ENCODE results near the gene ADCY5. TPM values are rescaled to one million over a fixed set of nuclear protein-coding genes. Genes with fewer than 3 reads are reported as not detected.
"Not testable (repeated sequence)": the region's sequence is repeated elsewhere in the genome, so short reads cannot be mapped to it uniquely, and the experiment has no call there.

The ADCY5 gene
- total and polyA plus RNA-seq, 2 donors from 2014 or later, result 7.1 to 33.6 TPM

- Histone ChIP-seq H3K9ac (ENCODE audit: low read length in 3 of 3) (no peak overlapping the region), H3K27me3 (ENCODE audit: control insufficient read depth, insufficient read depth, low read length) (no peaks in the 10 kb centered on the region), H3K27ac (ENCODE audit: low read depth in 2 of 2, low read length in 2 of 2) (no peak overlapping the region), H3K4me3 (ENCODE audit: low read length in 3 of 3) (no peak overlapping the region), H3K36me3 (ENCODE audit: control insufficient read depth in 2 of 3, insufficient read depth in 3 of 3, low read length in 3 of 3) (peaks cover 0 to 11% (median 2%) of the 10 kb centered on the region in 3 donors), H3K9me3 (ENCODE audit: control insufficient read depth in 2 of 3, insufficient read depth in 1 of 3, low read length in 3 of 3) (no peaks in the 10 kb centered on the region), H3K4me1 (ENCODE audit: control insufficient read depth in 2 of 3, insufficient read depth in 2 of 3, low read depth in 1 of 3, low read length in 3 of 3) (no peaks in the 10 kb centered on the region)
- intact Hi-C loops (cut with DNase I), result no loop called here
- no peak for TF ChIP-seq CTCF (IDR thresholded peaks at IDR 0.05; ENCODE audit: borderline replicate concordance, extremely low read depth, insufficient read depth)
- no peak for FAIRE-seq
- no peak for DNase-seq
Measured at GRCh38 chr3:123239756-123240155, 209.1 kb downstream of the ADCY5 start.

- DNase-seq; H3K9me3 ChIP-seq (ENCODE audit: control insufficient read depth in 2 of 3, insufficient read depth in 1 of 3, low read length in 3 of 3); H3K27me3 ChIP-seq (ENCODE audit: control insufficient read depth, insufficient read depth, low read length); H3K4me3 ChIP-seq (ENCODE audit: low read length in 3 of 3); H3K9ac ChIP-seq (ENCODE audit: low read length in 3 of 3); FAIRE-seq; H3K4me1 ChIP-seq (ENCODE audit: control insufficient read depth in 2 of 3, insufficient read depth in 2 of 3, low read depth in 1 of 3, low read length in 3 of 3); H3K27ac ChIP-seq (ENCODE audit: low read depth in 2 of 2, low read length in 2 of 2); intact Hi-C loops (cut with DNase I): not testable (repeated sequence)
- peaks cover 0 to 11% (median 2%) of the 10 kb centered on the region in 3 donors for H3K36me3 ChIP-seq (ENCODE audit: control insufficient read depth in 2 of 3, insufficient read depth in 3 of 3, low read length in 3 of 3)
Measured at GRCh38 chr3:123239186-123239585, 209.7 kb downstream of the ADCY5 start.

GRCh38 chr3:123236902-123237301, 212.0 kb downstream of the ADCY5 start:
- TF ChIP-seq CTCF (IDR thresholded peaks at IDR 0.05; ENCODE audit: borderline replicate concordance, extremely low read depth, insufficient read depth), result no peak
- no peak for FAIRE-seq
- no peak for DNase-seq
- Histone ChIP-seq H3K9ac (ENCODE audit: low read length in 3 of 3) (no peak overlapping the region), H3K4me1 (ENCODE audit: control insufficient read depth in 2 of 3, insufficient read depth in 2 of 3, low read depth in 1 of 3, low read length in 3 of 3) (no peaks in the 10 kb centered on the region), H3K4me3 (ENCODE audit: low read length in 3 of 3) (no peak overlapping the region), H3K36me3 (ENCODE audit: control insufficient read depth in 2 of 3, insufficient read depth in 3 of 3, low read length in 3 of 3) (peaks cover 0 to 11% (median 7%) of the 10 kb centered on the region in 3 donors), H3K27me3 (ENCODE audit: control insufficient read depth, insufficient read depth, low read length) (no peaks in the 10 kb centered on the region), H3K27ac (ENCODE audit: low read depth in 2 of 2, low read length in 2 of 2) (no peak overlapping the region), H3K9me3 (ENCODE audit: control insufficient read depth in 2 of 3, insufficient read depth in 1 of 3, low read length in 3 of 3) (no peaks in the 10 kb centered on the region)
- intact Hi-C loops (cut with DNase I), result no loop called here

Other genes with a start within 250 kb of the ADCY5 start
- 14.8 TPM for gene SEC22A, start 247.1 kb downstream of the ADCY5 start, total RNA-seq
- 18.6 TPM for gene SEC22A, start 247.1 kb downstream of the ADCY5 start, polyA plus RNA-seq (ENCODE audit: insufficient read depth, low read depth, low replicate concordance)
- 25.4 TPM for gene HACD2, start 136.0 kb upstream of the ADCY5 start, total RNA-seq
- gene HACD2, start 136.0 kb upstream of the ADCY5 start, polyA plus RNA-seq (ENCODE audit: insufficient read depth, low read depth, low replicate concordance), result 13.1 TPM